Esophagus squamous epithelium (tissue), 4 donors: Measurements from ENCODE around the gene UQCRC1.

ENCODE experiments used
- POLR2A ChIP-seq, 4 donors: fragments of 450-650 bp; IDR thresholded peaks; one replicate each; pipeline ENCODE4 v1.6.1; 2017; ENCODE audit warnings: antibody characterized with exemption in 4 of 4, mild to moderate bottlenecking in 4 of 4, moderate library complexity in 3 of 4
- TF ChIP-seq, protein P1 (sequence below), 6 experiments: fragments of 450-650 bp in 4 of 6; fragments of 200-600 bp in 2 of 6; sonication (generic) in 2 of 6; IDR thresholded peaks; one replicate each; pipeline ENCODE4 v1.5.1; 2016 to 2019; ENCODE audit warnings: antibody characterized with exemption in 6 of 6, mild to moderate bottlenecking in 4 of 6, moderate library complexity in 4 of 6

DNA sequence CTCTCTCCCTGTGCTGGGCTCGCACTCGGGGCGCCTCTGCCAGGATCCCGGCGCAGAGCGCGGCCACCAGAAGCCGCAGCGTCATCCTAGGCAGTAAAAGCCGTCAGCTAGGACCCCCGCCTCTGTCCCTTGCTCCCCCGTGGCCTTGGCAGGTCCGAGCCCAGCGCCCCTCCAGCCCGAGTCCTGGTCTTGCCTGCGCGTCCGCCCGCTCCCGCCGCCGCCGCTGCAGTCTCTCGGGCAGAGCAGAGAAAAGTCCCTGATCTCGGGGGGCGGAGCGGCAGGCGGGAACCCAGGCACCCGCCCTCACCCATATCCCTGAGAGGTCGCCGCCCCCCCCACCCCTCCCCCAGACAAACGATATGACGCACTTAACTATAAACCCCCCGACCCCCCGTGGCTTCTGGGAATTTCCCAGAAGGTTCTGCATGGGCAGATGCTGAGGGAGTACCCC, 14.3 kb downstream of the UQCRC1 start, which contains the start of gene COL7A1:
- TF ChIP-seq, protein P1, sequence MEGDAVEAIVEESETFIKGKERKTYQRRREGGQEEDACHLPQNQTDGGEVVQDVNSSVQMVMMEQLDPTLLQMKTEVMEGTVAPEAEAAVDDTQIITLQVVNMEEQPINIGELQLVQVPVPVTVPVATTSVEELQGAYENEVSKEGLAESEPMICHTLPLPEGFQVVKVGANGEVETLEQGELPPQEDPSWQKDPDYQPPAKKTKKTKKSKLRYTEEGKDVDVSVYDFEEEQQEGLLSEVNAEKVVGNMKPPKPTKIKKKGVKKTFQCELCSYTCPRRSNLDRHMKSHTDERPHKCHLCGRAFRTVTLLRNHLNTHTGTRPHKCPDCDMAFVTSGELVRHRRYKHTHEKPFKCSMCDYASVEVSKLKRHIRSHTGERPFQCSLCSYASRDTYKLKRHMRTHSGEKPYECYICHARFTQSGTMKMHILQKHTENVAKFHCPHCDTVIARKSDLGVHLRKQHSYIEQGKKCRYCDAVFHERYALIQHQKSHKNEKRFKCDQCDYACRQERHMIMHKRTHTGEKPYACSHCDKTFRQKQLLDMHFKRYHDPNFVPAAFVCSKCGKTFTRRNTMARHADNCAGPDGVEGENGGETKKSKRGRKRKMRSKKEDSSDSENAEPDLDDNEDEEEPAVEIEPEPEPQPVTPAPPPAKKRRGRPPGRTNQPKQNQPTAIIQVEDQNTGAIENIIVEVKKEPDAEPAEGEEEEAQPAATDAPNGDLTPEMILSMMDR (IDR thresholded peaks at IDR 0.05), result no peak
- peak in 1 of 4 donors; percentile 20 for TF ChIP-seq POLR2A (IDR thresholded peaks at IDR 0.05)
